H1 (cell line): ENCODE data around the gene FLNC. TPM values are rescaled to one million over a fixed set of nuclear protein-coding genes. Genes with fewer than 3 reads are reported as not detected.

Experiments used
- ASH2L ChIP-seq: fragments of 200-600, 300-600 bp; sonication (generic); IDR thresholded peaks from one replicate; pipeline ENCODE4 v1.7.1; 2017; ENCODE audit warnings: low read length
- E2F6 ChIP-seq: IDR thresholded peaks from 2 replicates; pipeline ENCODE4 v1.6.1; 2012; ENCODE audit warnings: inconsistent platforms
- SP2 ChIP-seq: IDR thresholded peaks from 2 replicates; pipeline ENCODE4 v1.6.1; 2012; ENCODE audit warnings: mild to moderate bottlenecking, low read length, inconsistent platforms
- polyA plus RNA-seq, 7 experiments: library from polyadenylated mRNA; depleted of rRNA in 3 of 7; stranded (reverse) in 5 of 7; unstranded in 2 of 7; fragments of >200 nt in 5 of 7; fragments of 200-250 nt in 2 of 7; gene quantifications; 1 replicate in 5 of 7; 2 replicates in 1 of 7; 4 replicates in 1 of 7; pipeline versions ENCODE4 v1.2.1 to v1.2.3, GENCODE V29; 2011 to 2013; ENCODE audit warnings: missing spikeins in 2 of 7, mixed read lengths in 2 of 7
- total RNA-seq: library from RNA; stranded (reverse); fragmentation: NEBNext Ultra II Directional; extraction: Animal tissue kit (Norgen Biotek cat#: 25700); gene quantifications from 2 replicates; pipeline ENCODE4 v1.2.1, GENCODE V29; 2021

Gene FLNC
- total and polyA plus RNA-seq, 2 of the 8 experiments (the other 6 are each of a cell fraction or from before 2014, with no cell fraction given): 1.9 to 10.7 TPM

GRCh38 chr7:128841921-128842673 is 11.9 kb downstream of the FLNC start (continued):
- TF ChIP-seq E2F6: peak; percentile 84
- TF ChIP-seq ASH2L: no peak
- no peak for TF ChIP-seq SP2
